ENCODE data around the gene KRT71.

KRT71 gene

DNA sequence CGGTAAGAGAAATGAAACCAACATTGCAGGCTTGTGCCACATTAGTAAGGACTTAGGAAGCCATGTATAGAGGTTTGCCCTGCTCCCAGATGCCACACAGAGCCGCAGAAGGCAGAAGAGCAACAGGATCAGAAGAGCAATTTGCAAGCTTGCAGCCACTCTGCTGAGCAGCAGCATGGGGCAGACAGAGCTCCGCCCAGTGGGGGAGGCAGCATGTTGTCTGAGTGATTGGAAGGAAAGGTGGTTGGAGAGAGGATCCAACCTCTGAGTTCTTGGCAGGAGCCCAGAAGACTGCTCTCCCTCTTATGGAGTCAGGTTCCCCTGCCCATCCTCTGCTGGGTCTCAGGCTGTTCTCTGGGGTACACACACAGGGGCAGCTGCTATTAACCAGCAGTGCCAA, 57.6 kb downstream of the KRT71 start:
- peak; percentile 72 for DNase-seq (ENCODE audit: low spot score)

DNA sequence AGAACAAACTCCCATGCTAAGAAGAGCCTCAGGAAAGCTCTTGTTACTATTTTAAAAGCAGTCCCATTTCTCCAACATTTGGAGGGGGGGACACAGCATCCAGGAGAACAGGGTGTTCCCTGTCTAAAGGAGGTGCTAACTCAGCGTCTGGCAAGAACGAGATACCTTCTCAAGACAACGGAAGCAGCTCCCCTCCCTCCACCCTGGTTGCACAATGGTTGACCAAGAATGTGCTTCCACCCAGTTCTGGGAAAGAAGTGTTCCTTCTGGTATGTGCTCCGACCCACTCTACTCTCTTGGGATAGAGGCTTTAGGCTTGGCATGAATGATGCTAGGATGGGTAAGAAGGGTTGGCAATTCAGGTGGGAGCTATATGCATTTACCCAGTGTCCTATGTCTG, 58.4 kb downstream of the KRT71 start:
- peak; percentile 20 for DNase-seq (ENCODE audit: low spot score)

DNA sequence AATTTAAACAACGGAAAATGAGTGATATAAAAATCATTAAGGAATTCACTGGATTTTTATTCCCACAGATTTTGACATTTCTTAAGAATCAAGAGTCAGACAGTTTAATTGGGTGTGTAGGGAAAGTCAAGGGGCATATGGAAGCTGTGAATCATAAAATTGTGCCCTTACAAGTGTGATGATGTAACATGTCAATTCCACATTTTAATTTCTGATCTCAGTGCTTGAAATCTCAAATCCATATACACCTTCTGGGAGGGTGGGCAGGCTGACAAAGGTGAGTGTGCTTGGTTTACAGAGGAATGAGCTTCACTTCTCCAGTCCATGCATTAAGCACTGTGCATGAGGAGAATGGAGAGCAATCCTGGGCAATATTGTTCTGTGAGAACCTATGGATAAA, 58.8 kb downstream of the KRT71 start:
- no peak for DNase-seq (ENCODE audit: low spot score)
